Renal cortex interstitium (tissue), 11 donors: Measurements from ENCODE around the gene MRPL12. TPM values are rescaled to one million over a fixed set of nuclear protein-coding genes. Genes with fewer than 3 reads are reported as not detected.
"Not testable (repeated sequence)": the region's sequence is repeated elsewhere in the genome, so short reads cannot be mapped to it uniquely, and the experiment has no call there.

ENCODE experiments used
- DNase-seq, 11 donors: peaks; one replicate each; pipeline ENCODE4 v3.0.0-alpha.2; 2013; ENCODE audit warnings: low read depth in 9 of 11, low spot score in 4 of 11; ENCODE audit errors: extremely low read depth in 1 of 11
- polyA plus RNA-seq, 3 donors: library from polyadenylated mRNA; unstranded; fragments of 120-200 nt; gene quantifications; one replicate each; pipeline ENCODE4 v1.2.1, GENCODE V29; 2013; ENCODE audit not compliant: insufficient read length in 3 of 3

MRPL12 gene
- polyA plus RNA-seq, 3 donors: 40.1 to 60.5 (median 45.7) TPM

DNA sequence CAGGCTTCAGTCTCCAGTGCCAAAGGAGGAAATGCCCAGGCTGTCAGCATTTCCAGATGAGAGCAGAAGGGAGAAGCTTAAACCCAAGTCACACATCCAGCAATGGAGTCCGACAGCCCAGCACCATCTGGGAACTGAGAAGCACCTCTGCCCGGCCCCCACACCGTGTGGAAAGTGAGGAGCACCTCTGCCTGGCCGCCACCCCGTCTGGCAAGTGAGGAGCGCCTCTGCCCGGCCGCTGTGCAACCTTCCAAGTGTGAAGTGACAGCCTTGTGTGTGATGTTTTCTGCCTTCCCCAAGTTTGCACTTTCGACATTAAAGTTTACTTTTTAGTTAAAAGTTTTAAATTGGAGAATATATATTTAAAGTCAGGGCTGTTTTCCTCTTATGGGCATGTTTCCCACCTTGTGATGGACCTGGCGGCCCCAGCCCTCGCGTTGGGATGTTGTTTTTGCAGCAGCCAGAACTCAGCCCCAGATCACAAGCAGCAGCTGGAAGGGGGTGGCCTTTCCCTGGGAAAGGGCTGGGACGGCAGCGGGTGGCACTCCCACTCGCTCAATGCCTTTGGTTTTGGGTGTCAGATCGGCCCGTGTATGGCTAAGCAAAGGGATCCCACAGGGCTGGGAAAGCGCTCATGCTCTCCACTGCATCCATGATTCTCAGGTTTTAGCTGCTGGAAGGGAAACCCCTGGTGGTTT lies 29.5 kb upstream of the MRPL12 start:
- DNase-seq: no peak

DNA sequence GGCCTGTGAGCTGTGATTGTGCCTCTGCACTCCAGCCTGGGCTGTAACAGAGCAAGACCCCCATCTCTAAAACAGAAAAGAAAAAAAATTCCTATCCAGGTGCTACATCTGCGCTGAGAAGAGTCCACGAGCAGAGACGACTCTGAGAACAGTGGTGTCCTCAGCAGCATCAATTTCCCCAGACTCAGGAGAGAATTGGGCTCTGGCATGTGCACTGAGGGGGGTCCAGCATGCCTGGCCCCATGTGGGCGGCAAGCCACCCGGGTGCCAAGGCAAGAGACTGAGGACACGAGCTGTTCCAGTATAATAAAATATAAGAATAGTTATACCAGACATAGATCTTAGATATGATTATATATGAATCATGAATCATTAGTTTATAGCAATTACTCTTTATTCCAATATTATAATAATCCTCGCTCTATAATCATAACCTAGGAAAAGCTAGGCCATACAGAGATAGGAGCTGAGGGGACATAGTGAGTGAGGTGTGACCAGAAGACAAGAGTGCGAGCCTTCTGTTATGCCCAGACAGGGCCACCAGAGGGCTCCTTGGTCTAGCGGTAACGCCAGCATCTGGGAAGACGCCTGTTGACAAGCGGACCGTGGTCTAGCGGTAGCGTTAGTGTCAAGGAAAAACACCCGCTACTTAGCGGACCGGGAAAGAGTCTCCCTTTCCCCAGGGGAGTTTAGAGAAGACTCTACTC lies 27.5 kb upstream of the MRPL12 start:
- not testable (repeated sequence) for DNase-seq

DNA sequence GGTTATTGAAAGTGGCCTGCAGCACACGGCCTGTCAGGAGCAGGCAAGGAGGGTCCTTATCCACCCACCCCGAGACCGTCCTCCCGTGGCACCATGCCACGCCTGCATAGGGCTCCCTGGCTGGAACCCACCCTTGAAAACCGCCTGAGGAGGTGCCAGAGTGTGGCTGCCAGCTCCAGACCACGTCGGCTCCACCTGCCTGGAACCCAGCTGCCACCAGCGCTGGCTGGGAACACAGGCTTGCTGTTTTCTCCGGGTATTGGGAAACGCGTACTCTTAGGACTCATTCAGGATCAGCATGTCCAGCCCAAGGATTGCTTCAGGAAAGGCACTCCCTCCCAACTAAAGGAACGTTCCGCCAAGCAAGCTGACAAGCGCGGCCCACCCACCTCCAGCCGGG lies 26.3 kb upstream of the MRPL12 start:
- DNase-seq: no peak

DNA sequence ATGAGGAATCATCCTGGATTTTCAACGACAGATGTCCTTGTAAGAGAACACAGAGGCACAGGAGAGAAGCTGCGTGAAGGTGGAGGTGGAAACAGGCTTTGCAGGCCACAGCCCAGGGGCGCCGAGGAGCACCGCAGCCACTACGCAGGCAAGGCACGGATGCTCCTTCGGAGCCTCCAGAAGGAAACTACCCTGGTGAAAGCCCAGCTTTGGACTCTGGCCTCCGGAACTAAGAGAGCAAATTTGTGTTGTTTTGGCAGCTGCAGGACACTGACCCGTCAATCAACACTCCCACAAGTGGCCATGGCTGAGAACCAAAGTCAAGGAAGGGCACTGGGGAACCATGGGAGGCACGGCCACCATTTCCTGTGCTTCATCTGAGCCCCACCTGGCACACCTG lies 23.0 kb upstream of the MRPL12 start:
- DNase-seq: no peak

DNA sequence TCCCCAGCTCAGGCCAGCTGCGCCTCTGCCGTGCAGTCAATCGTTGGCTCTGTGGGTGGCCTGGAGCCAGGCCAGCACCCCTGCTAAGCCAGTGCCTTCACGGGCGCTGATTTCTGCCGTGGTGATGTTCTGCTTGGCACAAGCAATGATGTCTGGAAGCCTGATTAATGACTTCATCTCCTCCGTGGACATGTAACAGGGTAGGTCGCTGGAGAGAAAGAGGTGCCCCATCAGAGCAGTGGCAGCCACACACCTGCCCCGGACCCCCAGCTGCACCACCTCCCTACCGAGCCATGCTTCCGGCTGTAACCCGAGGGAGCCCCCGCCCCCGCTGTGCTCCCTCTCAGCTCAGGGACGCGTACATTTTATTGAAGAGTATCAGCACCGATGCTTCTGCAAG lies 21.5 kb upstream of the MRPL12 start:
- no peak for DNase-seq

DNA sequence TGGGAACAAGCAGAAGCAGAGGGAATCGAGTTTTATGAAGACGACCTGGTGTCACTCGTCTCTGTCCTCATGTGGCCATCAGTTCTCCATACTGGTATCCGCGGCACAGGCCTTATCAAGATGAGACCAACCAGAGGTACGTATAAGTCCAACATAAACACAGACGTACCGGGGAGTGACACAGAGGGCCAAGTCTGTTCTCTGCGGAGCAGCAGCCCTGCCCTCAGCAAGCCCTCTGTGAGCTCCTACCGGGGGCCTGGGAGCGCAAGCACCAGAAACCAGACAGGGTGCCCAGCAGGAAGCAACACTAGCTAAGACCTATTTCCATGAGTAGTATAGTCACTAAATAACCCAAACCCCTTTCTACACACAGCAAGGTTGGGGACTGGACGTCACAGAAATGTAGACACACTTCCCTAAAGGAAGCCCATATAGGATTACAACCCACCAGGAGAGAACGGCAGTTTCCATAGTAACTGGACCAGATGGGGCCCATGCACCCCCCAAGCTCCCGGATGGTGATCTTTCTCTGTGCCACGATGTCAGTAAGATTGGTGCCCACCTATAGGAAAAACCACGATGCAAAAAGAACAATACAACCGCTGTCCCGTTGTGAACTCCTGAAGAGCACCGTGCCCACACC lies 20.5 kb upstream of the MRPL12 start:
- no peak for DNase-seq

DNA sequence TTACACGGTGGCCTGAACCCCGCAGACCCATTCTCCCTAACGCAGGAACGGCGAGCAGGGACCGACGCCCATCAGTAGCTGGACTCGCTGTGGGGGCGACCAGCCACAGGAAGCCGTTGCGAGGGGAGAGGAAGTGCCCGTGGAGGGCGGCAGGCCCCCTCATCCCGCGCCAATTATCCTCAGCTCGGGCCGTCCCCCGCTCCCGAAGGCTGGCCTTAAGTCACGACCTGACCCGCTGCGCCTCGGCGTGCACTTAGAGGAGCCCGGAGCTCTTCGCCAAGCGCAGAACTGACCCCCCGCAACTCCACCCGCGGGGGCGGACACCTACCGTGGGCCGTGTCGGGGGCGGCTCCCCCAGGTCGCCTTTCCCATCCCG lies 20.0 kb upstream of the MRPL12 start:
- no peak for DNase-seq

DNA sequence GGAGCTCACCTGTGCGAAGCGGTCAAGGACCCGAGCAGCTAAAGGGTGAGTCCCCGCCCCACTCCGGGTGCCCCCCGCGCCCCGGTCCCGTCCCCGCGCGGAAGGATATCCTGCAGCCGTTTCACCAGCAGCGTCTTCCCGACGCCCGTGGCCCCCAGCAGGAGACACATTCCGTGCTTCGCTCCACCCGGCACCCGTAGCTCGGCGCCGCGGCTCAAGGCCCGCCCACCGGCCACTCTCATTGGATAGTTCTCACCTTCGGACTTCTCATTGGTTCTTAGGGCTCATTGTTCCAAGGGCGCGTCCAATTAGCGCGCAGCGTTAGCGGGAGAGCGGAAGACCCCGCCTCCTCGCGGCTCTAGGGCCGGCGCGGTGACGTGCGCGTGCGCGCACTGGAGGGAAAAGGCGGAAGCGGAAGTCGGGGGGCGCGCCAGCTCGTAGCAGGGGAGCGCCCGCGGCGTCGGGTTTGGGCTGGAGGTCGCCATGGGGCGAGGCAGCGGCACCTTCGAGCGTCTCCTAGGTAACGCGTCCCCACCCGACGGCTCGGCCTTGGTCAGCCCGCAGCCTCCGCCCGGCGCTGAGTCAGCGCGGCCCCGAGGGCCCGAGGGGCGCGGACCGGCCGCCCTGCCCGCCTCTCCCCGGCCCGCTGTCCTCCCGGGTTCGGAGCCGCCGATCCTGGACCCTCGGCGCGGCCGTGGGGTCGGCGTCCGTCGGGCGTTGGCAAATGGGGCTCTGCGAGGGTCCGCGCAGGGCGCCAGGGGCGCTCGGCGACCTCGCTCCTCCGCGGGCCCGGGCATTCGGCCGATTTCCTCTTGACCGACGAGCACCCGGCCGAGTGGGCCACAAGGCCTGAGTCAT lies 19.4 kb upstream of the MRPL12 start, which contains the start of the genes ARL16 and HGS:
Gene ARL16, minus strand, starts transcription at position 214 of the 858 bp plus-strand sequence. Its CDS starts 44 bp downstream, at position 170.
Gene HGS, plus strand, starts transcription at position 428 of the 858 bp plus-strand sequence. Its CDS starts 56 bp downstream, at position 484.
- DNase-seq: peak; percentile 97 to 99 (median 99)

DNA sequence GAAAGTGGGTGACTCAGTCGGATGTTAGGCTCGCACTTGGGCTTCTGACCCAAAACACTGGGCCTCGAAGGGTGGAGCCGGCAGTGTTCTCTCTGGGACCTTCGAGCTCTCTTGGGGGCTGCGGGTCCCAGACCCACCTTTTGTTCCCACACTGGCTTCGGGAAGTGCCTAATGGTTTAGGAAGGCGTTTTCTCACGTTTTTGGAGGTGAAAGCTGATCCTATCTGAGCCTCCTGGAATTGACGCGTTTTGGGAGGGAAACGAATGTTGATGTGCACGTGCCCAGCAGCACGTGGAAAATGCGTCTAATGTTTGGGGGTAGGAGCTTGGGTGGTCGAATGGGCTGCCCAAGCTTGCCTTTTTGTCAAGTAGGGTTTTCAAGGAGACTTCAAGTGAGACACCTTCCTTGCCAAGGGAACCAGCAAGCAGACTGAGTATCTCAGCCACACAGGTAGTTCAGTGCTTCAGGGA lies 18.7 kb upstream of the MRPL12 start:
- DNase-seq: no peak

DNA sequence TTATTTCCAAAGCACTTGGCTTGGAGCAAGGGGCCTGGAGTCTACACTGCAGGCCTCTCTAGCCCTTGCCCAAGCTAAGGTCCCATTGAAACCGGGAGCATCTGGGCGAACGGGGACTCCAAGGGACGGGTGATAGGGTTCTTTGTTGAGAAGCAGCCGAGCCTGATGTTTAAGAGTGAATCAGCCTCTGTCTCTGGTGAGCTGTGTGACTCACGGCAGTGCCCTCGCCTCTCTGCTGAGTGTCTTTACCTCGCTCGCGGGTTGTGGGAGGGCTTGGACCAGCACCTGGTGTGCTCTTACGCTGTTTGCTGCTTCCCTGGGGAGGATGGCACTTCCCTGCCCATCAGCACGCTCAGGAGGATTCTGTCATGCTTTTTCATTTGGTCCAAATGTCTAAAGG lies 18.1 kb upstream of the MRPL12 start:
- DNase-seq: no peak

DNA sequence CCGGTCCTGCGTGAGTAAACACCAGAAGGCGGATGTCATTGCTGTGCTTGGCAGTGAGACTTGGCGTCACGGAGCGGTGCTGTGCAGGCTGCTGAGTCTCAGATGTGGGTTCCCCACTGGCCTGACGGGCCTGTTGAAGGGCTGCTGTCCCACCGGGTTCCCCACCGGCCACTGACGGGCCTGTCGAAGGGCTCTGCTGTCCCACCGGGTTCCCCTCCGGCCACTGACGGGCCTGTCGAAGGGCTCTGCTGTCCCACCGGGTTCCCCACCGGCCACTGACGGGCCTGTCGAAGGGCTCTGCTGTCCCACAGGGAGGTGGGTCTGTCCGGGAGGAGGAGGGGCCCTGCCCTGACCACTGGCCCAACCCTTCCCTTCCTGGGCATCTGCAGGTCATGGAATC lies 16.6 kb upstream of the MRPL12 start:
- DNase-seq: no peak

DNA sequence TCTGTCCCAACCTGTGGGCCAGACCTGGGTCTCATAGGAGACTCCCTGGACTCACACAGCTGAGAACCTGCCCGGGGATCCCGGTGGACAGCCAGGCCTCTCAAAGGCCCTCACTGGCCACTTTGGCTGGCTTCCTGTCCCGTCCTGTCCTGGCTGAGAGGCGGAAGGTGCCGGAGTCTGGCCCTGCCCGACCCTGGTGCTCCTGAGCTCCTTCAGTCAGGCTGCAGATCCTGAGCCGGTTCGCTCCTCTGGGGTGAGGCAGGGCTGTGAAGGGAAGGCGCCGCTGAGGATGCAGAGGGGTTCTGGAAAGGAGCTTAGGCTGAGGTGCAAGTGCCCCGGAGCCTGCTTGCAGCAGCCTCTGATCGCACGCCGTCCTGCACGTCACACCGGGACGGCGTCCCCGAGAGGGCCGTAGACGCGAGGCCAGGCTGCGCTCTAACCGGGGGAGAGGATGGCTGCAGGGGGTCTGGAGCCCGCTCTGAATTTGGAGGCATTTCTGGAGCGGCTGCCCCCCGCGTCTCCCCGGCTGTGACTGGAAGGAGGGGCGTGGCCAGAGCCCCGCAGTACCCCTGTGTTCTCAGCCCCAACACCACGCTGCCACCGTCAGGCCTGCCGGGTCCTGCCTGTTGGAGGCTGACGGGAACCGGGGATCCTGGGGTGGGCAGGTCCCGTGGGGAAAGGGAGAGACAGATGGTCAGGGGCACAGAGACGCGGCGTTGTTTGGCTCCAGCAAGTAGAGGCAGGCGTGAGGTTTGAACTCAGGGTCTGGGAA lies 15.2 kb upstream of the MRPL12 start:
- DNase-seq: no peak

DNA sequence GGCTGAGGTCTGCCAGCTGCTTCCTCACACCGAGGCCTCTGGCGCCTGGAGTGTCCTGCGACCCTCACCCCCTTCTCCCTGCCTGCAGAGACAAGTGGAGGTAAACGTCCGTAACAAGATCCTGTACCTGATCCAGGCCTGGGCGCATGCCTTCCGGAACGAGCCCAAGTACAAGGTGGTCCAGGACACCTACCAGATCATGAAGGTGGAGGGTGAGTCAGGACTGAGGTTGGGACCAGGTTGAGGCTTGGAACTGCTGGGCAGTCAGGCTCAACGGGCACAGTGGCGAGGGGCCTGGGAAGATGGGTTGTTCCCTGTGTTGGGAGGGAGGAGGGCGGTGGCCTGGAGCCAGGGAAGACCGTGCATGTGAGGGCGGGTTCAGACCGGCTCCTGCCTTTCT lies 14.6 kb upstream of the MRPL12 start:
- DNase-seq: no peak

DNA sequence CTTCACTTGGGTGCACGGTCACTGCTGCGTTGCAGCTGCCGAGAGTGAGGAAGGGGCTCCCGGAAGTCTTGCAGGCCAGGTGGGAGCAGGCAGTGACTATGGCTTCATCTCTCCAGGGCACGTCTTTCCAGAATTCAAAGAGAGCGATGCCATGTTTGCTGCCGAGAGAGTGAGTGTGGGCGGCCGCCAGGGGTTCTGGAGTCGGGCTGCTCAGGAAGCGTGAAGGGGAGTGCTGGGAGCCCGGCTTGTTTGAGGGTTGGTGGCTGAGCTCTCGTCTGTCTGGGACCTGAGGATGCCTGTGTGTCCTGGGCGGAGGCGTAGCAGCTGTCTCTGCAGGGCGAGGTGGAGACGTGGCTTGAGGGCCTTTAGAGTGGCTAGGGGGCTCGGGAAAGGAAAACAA lies 13.1 kb upstream of the MRPL12 start:
- DNase-seq: no peak

DNA sequence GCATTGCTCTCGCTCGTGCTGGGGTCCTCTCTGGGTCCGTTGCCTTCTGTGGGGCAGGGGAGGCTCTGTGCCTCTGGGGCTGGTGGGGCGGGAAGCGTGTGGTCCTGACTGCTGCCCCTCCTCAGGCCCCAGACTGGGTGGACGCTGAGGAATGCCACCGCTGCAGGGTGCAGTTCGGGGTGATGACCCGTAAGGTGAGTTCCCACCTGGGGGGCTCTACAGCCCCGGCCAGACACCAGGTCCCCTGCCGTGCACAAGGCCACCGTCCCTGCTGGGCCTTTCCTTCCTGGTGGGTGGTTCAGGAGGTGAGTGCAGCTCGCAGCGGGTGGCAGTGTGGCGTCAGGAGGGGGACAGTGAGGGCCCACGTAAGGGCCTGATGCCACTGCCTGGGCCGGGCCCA lies 12.6 kb upstream of the MRPL12 start:
- no peak for DNase-seq

DNA sequence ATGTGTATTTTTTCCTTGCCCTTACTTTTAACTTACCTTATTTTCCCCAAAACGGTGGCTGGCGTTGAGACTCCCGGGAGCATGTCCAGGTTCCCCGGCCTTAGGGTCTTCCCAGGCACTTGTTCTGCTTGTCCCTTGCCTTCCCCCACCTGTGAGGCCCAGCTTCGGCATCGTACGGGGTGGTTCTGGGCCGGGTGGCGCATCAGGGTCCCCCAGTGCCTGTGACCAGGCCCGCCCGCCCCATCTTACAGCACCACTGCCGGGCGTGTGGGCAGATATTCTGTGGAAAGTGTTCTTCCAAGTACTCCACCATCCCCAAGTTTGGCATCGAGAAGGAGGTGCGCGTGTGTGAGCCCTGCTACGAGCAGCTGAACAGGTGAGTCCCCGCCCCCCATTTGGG lies 12.0 kb upstream of the MRPL12 start:
- no peak for DNase-seq

DNA sequence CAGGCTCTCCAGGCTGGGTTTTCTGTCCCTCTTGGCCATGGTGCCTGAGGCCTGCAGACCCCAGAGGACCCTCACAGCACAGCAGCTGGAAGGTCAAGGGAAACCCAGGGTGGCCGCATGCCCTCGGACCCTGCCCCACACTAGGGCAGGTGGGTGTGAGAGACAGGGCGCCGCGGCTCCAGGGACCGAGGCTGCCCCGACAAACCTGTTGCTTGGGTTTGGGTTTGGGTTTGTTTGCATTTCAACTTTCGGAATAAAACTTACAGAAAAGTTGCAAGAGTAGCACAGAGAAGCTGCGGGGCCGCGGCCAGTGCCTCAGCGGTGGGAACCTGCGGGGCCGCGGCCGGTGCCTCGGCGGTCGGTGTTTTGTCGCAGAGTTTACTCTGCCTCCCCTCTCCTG lies 11.6 kb upstream of the MRPL12 start:
- no peak for DNase-seq

DNA sequence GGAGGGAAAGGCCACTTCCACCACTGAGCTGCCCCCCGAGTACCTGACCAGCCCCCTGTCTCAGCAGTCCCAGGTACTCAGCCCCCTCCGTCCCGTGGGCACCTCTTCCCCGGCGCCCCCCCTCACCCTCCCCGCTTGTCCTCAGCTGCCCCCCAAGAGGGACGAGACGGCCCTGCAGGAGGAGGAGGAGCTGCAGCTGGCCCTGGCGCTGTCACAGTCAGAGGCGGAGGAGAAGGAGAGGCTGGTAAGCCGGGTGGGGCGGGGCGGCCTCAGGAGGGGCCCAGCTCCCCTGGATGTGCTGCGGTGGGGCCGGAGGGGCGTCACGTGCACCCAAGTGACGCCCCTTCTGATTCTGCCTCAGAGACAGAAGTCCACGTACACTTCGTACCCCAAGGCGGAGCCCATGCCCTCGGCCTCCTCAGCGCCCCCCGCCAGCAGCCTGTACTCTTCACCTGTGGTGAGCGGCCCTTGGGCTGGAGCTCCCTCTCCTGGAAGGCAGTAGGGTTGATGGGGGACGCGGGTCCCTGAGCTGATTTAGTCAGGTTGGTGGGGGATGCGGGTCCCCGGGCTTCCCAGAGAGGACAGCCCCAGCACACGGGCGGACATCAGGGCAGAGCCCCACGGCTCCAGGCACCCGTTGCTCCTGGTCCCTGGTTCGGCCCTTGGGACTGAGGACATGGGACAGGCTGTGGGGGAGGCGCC lies 9.5 kb upstream of the MRPL12 start:
- DNase-seq: no peak
